MCF 10A (cell line): ENCODE measurements around the gene DCDC2. TPM values are rescaled to one million over a fixed set of nuclear protein-coding genes. Genes with fewer than 3 reads are reported as not detected.
A peak's percentile ranks its signal among the peaks of the same experiment; 100 is the strongest.

Source experiments
- BruUV-seq: library from RNA; stranded (reverse); fragments of 400-500 nt; replicated peaks from 2 replicates; lab custom pipeline; 2021; lab: Mats Ljungman, UMichigan
- CTCF ChIA-PET: fragments of 300-600 bp; sonication (Branson Sonifier 250); formaldehyde crosslinking; extraction: SDS; loops from one replicate; lab custom pipeline; 2021; ENCODE audit warnings: antibody characterized with exemption, inconsistent platforms; lab: Yijun Ruan, JAX
- POLR2A ChIA-PET: fragments of 300-600, 350-650 bp; sonication (Branson Sonifier 250); formaldehyde crosslinking; extraction: SDS; loops from one replicate; lab custom pipeline; 2020; ENCODE audit warnings: antibody characterized with exemption, inconsistent platforms; lab: Yijun Ruan, JAX
- DNase-seq: peaks from one replicate; pipeline ENCODE4 v3.0.0-alpha.2; 2018; ENCODE audit not compliant: unreplicated experiment
- H3K27ac Mint-ChIP-seq: one replicate; pipeline ENCODE4 v1.8.0; 2022; ENCODE audit warnings: mild to moderate bottlenecking, low read depth, mixed read lengths; ENCODE audit not compliant: unreplicated experiment
- H3K27me3 Mint-ChIP-seq: one replicate; pipeline ENCODE4 v1.8.0; 2022; ENCODE audit warnings: mixed read lengths; ENCODE audit not compliant: insufficient read depth, unreplicated experiment
- H3K36me3 Mint-ChIP-seq: one replicate; pipeline ENCODE4 v1.8.0; 2022; ENCODE audit warnings: mild to moderate bottlenecking, moderate library complexity, mixed read lengths; ENCODE audit not compliant: insufficient read depth, unreplicated experiment
- H3K4me1 Mint-ChIP-seq: one replicate; pipeline ENCODE4 v1.8.0; 2022; ENCODE audit warnings: mixed read lengths; ENCODE audit not compliant: insufficient read depth, unreplicated experiment
- H3K4me3 Mint-ChIP-seq: one replicate; pipeline ENCODE4 v1.8.0; 2022; ENCODE audit warnings: mild to moderate bottlenecking, moderate library complexity, mixed read lengths; ENCODE audit not compliant: unreplicated experiment
- H3K9me3 Mint-ChIP-seq: one replicate; pipeline ENCODE4 v1.8.0; 2022; ENCODE audit warnings: mixed read lengths; ENCODE audit not compliant: unreplicated experiment
- intact Hi-C: fragments of 100-400 bp; cut with micrococcal nuclease; formaldehyde crosslinking; loops from 2 replicates; pipeline ENCODE4 v1.14.1; 2022
- total RNA-seq: library from RNA; stranded (reverse); gene quantifications from 2 replicates; pipeline ENCODE4 v1.2.3, GENCODE V29; 2022
- TF ChIP-seq, protein P1 (sequence below): fragments of 200-600 bp; IDR thresholded peaks from one replicate; pipeline ENCODE4 v1.8.0; 2022; ENCODE audit warnings: antibody characterized with exemption, mild to moderate bottlenecking; ENCODE audit not compliant: unreplicated experiment

DCDC2 gene
- total RNA-seq, 1 experiment from 2014 or later = not detected

DNA sequence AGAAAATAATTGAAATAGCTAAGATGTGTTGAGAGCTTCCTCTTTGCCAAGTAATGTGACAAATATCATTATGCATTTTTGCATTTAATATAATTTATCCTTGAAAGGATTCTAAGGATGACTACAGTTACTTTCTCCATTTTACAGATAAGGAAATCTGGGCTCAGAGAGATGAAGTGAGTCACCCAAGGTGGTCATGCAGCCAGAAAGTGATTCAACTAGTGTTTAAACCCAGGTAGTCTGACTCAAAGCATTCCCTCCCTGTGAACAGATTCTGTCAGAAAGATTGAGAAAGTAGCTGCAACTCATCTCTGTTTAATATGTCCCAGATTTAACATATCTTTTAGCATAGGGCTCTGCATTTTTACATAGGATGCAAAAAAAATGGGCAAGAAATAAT, 203.7 kb downstream of the DCDC2 start:
- ChIA-PET CTCF (interaction anchor here (0.5 kb wide), 1 partner anchor 236 kb away, joined by 3 read pairs; no protein-coding TSS in a partner anchor), POLR2A (interaction anchor here (0.5 kb wide), 1 partner anchor 10 kb away, joined by 3 read pairs; no protein-coding TSS in a partner anchor)
- DNase-seq = peak; percentile 54
- no peaks in the 10 kb centered on the region for H3K9me3 Mint-ChIP-seq
- H3K4me3 Mint-ChIP-seq = no peak overlapping the region
- intact Hi-C loops = no loop called here
- no TSS peak for BruUV-seq
- TF ChIP-seq, protein P1, sequence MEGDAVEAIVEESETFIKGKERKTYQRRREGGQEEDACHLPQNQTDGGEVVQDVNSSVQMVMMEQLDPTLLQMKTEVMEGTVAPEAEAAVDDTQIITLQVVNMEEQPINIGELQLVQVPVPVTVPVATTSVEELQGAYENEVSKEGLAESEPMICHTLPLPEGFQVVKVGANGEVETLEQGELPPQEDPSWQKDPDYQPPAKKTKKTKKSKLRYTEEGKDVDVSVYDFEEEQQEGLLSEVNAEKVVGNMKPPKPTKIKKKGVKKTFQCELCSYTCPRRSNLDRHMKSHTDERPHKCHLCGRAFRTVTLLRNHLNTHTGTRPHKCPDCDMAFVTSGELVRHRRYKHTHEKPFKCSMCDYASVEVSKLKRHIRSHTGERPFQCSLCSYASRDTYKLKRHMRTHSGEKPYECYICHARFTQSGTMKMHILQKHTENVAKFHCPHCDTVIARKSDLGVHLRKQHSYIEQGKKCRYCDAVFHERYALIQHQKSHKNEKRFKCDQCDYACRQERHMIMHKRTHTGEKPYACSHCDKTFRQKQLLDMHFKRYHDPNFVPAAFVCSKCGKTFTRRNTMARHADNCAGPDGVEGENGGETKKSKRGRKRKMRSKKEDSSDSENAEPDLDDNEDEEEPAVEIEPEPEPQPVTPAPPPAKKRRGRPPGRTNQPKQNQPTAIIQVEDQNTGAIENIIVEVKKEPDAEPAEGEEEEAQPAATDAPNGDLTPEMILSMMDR = no peak
- peaks cover 4% of the 10 kb centered on the region for H3K4me1 Mint-ChIP-seq
- H3K27me3 Mint-ChIP-seq = no peaks in the 10 kb centered on the region
- no peak overlapping the region for H3K27ac Mint-ChIP-seq
- no peaks in the 10 kb centered on the region for H3K36me3 Mint-ChIP-seq

DNA sequence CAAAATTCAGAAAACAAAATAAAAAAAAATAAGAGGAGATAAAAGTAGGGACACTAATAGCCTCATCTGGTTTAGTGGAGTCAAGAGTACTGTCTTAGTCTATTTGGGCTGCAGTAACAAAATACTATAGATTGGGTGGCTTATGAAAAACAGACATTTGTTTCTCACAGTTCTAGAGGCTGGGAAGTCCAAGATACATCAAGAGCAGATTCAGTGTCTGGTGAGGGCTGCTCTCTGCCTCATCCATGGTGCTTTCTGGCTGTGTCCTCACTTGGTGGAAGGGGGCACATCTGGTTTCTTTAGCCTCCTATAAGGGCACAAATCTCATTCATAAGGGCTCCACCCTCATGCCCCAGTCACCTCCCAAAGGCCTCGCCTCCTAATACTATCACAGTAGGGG, 205.8 kb downstream of the DCDC2 start:
- intact Hi-C loops = no loop called here
- Mint-ChIP-seq H3K36me3 (no peaks in the 10 kb centered on the region), H3K4me1 (peaks cover 4% of the 10 kb centered on the region), H3K27ac (no peak overlapping the region), H3K9me3 (no peaks in the 10 kb centered on the region), H3K27me3 (no peaks in the 10 kb centered on the region), H3K4me3 (no peak overlapping the region)
- POLR2A ChIA-PET = no interaction called here
- CTCF ChIA-PET = no interaction called here
- no peak for DNase-seq
- TF ChIP-seq, protein P1 = no peak
- no TSS peak for BruUV-seq

DNA sequence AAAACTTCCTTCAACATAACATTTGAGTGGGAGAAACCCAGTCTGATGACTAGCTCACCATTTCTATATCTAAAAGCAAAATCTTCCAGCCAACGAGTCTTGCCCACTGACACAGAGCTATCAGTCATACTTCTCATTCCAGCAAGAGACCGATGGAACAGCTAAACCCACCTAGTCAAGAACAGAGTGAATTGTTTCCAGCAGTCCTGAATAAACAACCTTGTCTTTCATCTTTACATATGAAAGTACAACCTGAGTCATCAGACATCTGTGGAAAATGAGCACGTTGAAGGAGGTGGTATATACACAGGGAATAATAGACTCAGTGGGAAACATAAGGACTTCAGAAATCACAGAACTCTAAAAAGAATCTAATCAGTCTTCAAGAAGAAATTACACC, 208.0 kb downstream of the DCDC2 start:
- intact Hi-C loops = no loop called here
- no peak overlapping the region for H3K4me3 Mint-ChIP-seq
- no TSS peak for BruUV-seq
- no peak overlapping the region for H3K27ac Mint-ChIP-seq
- H3K9me3 Mint-ChIP-seq = no peaks in the 10 kb centered on the region
- no peak for DNase-seq
- ChIA-PET POLR2A (no interaction called here), CTCF (interaction anchor here (0.7 kb wide), 1 partner anchor 46 kb away, joined by 4 read pairs; no protein-coding TSS in a partner anchor)
- TF ChIP-seq, protein P1 = no peak
- H3K27me3 Mint-ChIP-seq = no peaks in the 10 kb centered on the region
- no peaks in the 10 kb centered on the region for H3K36me3 Mint-ChIP-seq
- peaks cover 4% of the 10 kb centered on the region for H3K4me1 Mint-ChIP-seq

DNA sequence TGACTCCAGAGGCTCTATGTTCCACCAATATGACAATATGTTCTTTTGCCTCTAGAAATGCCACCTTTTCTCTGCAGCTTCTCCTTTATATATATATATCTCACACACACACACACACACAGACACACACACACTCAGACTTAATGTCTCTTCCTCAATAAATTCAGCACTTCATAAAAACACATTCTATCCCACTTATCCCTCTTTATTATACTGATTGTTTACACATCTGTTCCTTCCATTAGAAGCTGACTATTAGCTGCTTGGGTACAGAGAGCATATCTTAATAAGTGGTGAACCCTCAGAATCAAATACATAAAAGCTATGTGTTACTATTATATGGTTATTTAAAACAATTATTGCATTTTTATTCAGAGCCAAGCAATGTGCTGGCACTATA, 208.6 kb downstream of the DCDC2 start:
- Mint-ChIP-seq H3K27me3 (no peaks in the 10 kb centered on the region), H3K9me3 (no peaks in the 10 kb centered on the region), H3K4me3 (no peak overlapping the region), H3K27ac (no peak overlapping the region), H3K4me1 (peaks cover 4% of the 10 kb centered on the region), H3K36me3 (no peaks in the 10 kb centered on the region)
- no TSS peak for BruUV-seq
- POLR2A ChIA-PET = no interaction called here
- TF ChIP-seq, protein P1 = no peak
- intact Hi-C loops = no loop called here
- DNase-seq = no peak
- CTCF ChIA-PET = interaction anchor here (0.6 to 0.7 kb wide), 2 partner anchors 46 to 106 kb away, joined by 3 to 4 read pairs; no protein-coding TSS in a partner anchor
